Measurements from ENCODE around the gene NCBP2.

DNA sequence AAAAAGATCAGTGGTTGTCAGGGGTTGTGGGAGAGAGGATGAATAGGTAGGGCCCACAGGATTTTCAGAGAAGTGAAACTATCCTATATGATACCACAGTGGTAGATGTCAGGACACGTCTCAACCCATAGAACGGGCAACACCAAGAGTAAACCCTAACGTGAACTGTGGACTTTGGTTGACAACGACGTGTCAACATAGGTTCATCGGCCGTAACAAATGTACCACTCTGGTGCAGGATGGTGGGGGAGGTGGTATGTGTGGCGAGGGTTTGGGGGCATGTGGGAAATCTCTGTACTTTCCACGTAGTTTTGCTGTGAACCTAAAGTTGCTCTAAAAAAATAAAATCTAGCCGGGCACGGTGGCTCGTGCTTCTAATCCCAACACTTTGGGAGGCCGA, 39.3 kb upstream of the NCBP2 start:
- no peak for TF ChIP-seq SUZ12 (IDR thresholded peaks at IDR 0.05)
- no peak for TF ChIP-seq L3MBTL2 (conservative IDR thresholded peaks at IDR 0.05)
- TF ChIP-seq, protein P1, sequence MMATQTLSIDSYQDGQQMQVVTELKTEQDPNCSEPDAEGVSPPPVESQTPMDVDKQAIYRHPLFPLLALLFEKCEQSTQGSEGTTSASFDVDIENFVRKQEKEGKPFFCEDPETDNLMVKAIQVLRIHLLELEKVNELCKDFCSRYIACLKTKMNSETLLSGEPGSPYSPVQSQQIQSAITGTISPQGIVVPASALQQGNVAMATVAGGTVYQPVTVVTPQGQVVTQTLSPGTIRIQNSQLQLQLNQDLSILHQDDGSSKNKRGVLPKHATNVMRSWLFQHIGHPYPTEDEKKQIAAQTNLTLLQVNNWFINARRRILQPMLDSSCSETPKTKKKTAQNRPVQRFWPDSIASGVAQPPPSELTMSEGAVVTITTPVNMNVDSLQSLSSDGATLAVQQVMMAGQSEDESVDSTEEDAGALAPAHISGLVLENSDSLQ (IDR thresholded peaks at IDR 0.05) = no peak
- no peak for TF ChIP-seq SP1 (IDR thresholded peaks at IDR 0.05)
- TF ChIP-seq HDGF (IDR thresholded peaks at IDR 0.05; ENCODE audit: borderline replicate concordance) = no peak
- TF ChIP-seq FOXA1 (IDR thresholded peaks at IDR 0.05) = no peak
- no peak for TF ChIP-seq ELF4 (IDR thresholded peaks at IDR 0.05)
- TF ChIP-seq LEF1 (IDR thresholded peaks at IDR 0.05; ENCODE audit: borderline replicate concordance) = no peak
- TF ChIP-seq FOXM1 (IDR thresholded peaks at IDR 0.05; ENCODE audit: borderline replicate concordance) = no peak
